ENCODE data around the gene ZNF728. TPM values are rescaled to one million over a fixed set of nuclear protein-coding genes. Genes with fewer than 3 reads are reported as not detected.
"Not testable (repeated sequence)": the region's sequence is repeated elsewhere in the genome, so short reads cannot be mapped to it uniquely, and the experiment has no call there.

The ZNF728 gene
- total and polyA plus RNA-seq, 12 donors, result 0.28 to 6.8 (median 4.7) TPM

DNA sequence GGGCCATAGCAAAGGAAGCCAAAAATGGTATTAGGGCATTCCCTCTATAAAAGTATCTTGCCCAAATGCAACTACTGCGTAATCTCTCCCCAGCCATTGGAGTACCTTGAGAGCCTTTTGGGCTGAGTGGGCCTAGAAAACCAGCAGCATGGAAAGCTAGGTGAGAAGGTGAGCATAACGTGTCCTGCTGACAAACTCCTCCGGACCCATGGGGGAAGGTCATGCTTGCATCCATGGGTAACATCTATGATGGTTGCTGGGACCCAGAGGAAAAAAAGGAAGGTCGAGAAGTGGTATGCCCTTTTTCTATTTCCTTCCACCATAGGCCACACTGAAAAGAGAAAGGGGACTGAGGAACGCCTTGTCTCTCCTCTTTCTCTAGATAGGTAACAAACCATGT lies 57.4 kb downstream of the ZNF728 start:
- H3K4me1 ChIP-seq, result no peaks in the 10 kb centered on the region
- TF ChIP-seq, protein P1, sequence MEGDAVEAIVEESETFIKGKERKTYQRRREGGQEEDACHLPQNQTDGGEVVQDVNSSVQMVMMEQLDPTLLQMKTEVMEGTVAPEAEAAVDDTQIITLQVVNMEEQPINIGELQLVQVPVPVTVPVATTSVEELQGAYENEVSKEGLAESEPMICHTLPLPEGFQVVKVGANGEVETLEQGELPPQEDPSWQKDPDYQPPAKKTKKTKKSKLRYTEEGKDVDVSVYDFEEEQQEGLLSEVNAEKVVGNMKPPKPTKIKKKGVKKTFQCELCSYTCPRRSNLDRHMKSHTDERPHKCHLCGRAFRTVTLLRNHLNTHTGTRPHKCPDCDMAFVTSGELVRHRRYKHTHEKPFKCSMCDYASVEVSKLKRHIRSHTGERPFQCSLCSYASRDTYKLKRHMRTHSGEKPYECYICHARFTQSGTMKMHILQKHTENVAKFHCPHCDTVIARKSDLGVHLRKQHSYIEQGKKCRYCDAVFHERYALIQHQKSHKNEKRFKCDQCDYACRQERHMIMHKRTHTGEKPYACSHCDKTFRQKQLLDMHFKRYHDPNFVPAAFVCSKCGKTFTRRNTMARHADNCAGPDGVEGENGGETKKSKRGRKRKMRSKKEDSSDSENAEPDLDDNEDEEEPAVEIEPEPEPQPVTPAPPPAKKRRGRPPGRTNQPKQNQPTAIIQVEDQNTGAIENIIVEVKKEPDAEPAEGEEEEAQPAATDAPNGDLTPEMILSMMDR (IDR thresholded peaks at IDR 0.05), result no peak
- H3K36me3 ChIP-seq, result no peaks in the 10 kb centered on the region
- no peak for DNase-seq
- H3K27me3 ChIP-seq, result no peaks in the 10 kb centered on the region
- no peak overlapping the region for H3K4me3 ChIP-seq
- no peak overlapping the region for H3K27ac ChIP-seq
- no peak for ATAC-seq
- 48 to 52% methylated on average over 5 of the region's 5 CpGs for WGBS, 2 donors
- intact Hi-C loops (cut with DNase I), result no loop called here
- peaks cover 0 to 97% (median 29%) of the 10 kb centered on the region in 11 donors for H3K9me3 ChIP-seq

DNA sequence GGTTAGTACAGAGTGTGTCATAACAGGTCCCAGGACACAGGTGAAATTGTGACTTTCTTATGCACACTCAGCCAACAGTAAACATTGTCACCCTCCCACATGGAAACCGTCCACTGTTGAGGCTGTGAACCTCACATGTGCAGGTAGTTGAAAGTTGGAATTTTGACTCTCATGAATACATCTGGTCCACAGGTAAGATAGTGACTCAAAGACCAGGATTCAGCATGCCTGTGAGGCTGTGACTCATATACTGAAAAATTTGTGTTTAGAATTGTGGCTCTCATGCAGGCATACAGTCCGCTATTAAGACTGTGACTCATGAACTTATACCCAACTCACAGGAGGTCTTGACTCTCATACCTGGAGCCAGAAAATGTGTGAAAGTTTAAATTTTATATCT lies 67.8 kb downstream of the ZNF728 start:
- ATAC-seq (no peak), DNase-seq (no peak)
- TF ChIP-seq, protein P1 (IDR thresholded peaks at IDR 0.05), result no peak
- no peak overlapping the region for H3K4me3 ChIP-seq
- H3K27ac ChIP-seq, result no peak overlapping the region
- H3K9me3 ChIP-seq, result peaks cover 0 to 70% (median 0%) of the 10 kb centered on the region in 11 donors
- 81 to 86% methylated on average over 2 of the region's 2 CpGs for WGBS, 2 donors
- H3K27me3 ChIP-seq, result no peaks in the 10 kb centered on the region
- intact Hi-C loops (cut with DNase I), result no loop called here
- no peaks in the 10 kb centered on the region for H3K36me3 ChIP-seq
- H3K4me1 ChIP-seq, result no peaks in the 10 kb centered on the region

DNA sequence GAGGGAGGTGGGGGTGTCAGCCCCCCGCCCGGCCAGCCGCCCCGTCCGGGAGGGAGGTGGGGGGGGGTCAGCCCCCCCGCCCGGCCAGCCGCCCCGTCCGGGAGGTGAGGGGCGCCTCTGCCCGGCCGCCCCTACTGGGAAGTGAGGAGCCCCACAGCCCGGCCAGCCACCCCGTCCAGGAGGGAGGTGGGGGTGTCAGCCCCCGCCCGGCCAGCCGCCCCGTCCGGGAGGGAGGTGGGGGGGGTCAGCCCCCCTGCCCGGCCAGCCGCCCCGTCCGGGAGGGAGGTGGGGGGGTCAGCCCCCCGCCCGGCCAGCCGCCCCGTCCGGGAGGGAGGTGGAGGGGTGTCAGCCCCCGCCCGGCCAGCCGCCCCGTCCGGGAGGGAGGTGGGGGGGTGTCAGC lies 75.4 kb downstream of the ZNF728 start:
- DNase-seq; ATAC-seq; H3K27me3 ChIP-seq; H3K36me3 ChIP-seq; H3K4me1 ChIP-seq; intact Hi-C loops (cut with DNase I); H3K4me3 ChIP-seq; H3K27ac ChIP-seq: not testable (repeated sequence)
- 94 to 95% methylated on average over 13 to 26 of the region's 34 CpGs for WGBS, 2 donors
- peaks cover 0 to 41% (median 0%) of the 10 kb centered on the region in 11 donors for H3K9me3 ChIP-seq

DNA sequence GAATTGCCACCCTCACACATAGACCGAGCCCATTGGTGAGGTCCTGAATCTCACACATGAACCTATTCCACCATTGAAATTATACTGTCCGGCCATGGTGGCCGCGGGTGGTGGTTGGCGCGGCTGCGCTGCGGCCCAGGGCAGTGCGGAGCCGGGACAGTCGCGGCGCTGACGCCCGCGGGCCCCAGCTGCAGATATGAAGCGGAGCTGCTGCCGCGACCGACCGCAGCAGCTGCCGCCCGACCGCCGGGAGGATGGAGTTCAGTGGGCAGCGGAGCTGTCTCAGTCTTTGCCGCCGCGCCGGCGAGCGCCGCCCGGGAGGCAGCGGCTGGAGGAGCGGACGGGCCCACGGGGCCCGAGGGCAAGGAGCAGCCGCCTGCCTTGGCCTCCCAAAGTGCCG lies 77.8 kb downstream of the ZNF728 start:
- H3K4me1 ChIP-seq; intact Hi-C loops (cut with DNase I); DNase-seq; H3K4me3 ChIP-seq; ATAC-seq; H3K27me3 ChIP-seq; H3K27ac ChIP-seq; H3K36me3 ChIP-seq: not testable (repeated sequence)
- 95 to 97% methylated on average over 26 to 41 of the region's 41 CpGs for WGBS, 2 donors
- H3K9me3 ChIP-seq, result peaks cover 0 to 42% (median 0%) of the 10 kb centered on the region in 11 donors

Other genes with a start within 250 kb of the ZNF728 start
- gene ZNF99, start 219.0 kb downstream of the ZNF728 start, total RNA-seq, result under 1 TPM in 9 of 10 donors, not detected in 1; 0.04 to 0.29 (median 0.08) TPM
- under 1 TPM; 0.04 to 0.15 TPM for gene ZNF99, start 219.0 kb downstream of the ZNF728 start, polyA plus RNA-seq
- gene ZNF723, start 170.9 kb downstream of the ZNF728 start, total RNA-seq, result not detected
- not detected for gene ZNF723, start 170.9 kb downstream of the ZNF728 start, polyA plus RNA-seq
- under 1 TPM in 9 of 10 donors, not detected in 1; 0.09 to 0.72 (median 0.28) TPM for gene ZNF730, start 113.8 kb upstream of the ZNF728 start, total RNA-seq
- gene ZNF730, start 113.8 kb upstream of the ZNF728 start, polyA plus RNA-seq, result under 1 TPM in 1 of 2 donors, not detected in 1; 0.01 TPM
- 1 to 10 TPM in 9 of 10 donors, under 1 TPM in 1; 0.93 to 2.2 (median 1.7) TPM for gene ZNF724, start 247.2 kb upstream of the ZNF728 start, total RNA-seq
- gene ZNF724, start 247.2 kb upstream of the ZNF728 start, polyA plus RNA-seq, result under 1 TPM; 0.10 to 0.44 TPM